Measurements from ENCODE around the gene KIAA1671.

GRCh38 chr22:24954114-24954463 is 1.6 kb downstream of the KIAA1671 start:
- TF ChIP-seq CTCF (optimal IDR thresholded peaks at IDR 0.05 in 1 of 3, IDR thresholded peaks at IDR 0.05 in 1 of 3, conservative IDR thresholded peaks at IDR 0.05 in 1 of 3; ENCODE audit: extremely low read depth in 1 of 3, insufficient read depth in 2 of 3, low read length in 3 of 3), result no peak
- no peak for TF ChIP-seq EZH2 (IDR thresholded peaks at IDR 0.05; ENCODE audit: low read length)

Data from keratinocyte (primary cell).